Measurements from ENCODE around the gene KIR3DL3.
"Not testable (repeated sequence)": the region's sequence is repeated elsewhere in the genome, so short reads cannot be mapped to it uniquely, and the experiment has no call there.

KIR3DL3 gene

GRCh38 chr19:54782916-54783315 lies 58.7 kb downstream of the KIR3DL3 start:
- not testable (repeated sequence) for DNase-seq (ENCODE audit: low spot score)

Data from AG08395 (cell line).